ENCODE results near the gene PTGDS.

Gene PTGDS

DNA sequence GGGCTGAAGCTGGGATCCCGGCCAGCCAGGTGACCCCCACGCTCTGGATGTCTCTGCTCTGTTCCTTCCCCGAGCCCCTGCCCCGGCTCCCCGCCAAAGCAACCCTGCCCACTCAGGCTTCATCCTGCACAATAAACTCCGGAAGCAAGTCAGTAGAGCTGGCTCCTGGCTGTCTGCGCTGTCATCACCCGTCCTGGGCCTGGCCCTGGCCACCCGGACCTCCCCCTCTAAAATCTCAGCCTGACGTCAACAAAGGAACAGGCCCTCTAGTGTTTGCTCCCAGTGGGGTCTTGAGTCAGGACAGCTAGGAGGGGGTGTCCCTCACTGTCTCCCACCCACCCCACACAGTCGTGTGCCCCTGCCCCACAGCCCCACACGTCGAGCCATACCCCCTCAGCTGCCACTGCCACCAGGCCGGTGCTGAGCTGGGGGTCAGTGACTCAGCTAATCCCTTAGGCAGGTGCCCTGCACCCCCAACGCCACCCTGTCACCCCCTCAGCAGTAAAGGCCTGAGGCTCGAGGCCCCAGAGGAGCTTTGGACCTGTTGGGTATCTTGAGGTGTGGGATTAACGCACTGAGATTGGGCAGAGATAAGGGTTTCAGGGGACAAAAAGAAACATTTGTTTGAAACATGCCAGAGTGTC lies 4.4 kb downstream of the PTGDS start:
- ChIA-PET POLR2A (no interaction called here), CTCF (interaction anchor here (0.9 to 1.2 kb wide), 3 partner anchors 10 to 53 kb away, joined by 3 to 7 read pairs (median 3); partner anchors contain the start of gene PAXX)
- no peak for DNase-seq (ENCODE audit: extremely low spot score)
- TF ChIP-seq, protein P1, sequence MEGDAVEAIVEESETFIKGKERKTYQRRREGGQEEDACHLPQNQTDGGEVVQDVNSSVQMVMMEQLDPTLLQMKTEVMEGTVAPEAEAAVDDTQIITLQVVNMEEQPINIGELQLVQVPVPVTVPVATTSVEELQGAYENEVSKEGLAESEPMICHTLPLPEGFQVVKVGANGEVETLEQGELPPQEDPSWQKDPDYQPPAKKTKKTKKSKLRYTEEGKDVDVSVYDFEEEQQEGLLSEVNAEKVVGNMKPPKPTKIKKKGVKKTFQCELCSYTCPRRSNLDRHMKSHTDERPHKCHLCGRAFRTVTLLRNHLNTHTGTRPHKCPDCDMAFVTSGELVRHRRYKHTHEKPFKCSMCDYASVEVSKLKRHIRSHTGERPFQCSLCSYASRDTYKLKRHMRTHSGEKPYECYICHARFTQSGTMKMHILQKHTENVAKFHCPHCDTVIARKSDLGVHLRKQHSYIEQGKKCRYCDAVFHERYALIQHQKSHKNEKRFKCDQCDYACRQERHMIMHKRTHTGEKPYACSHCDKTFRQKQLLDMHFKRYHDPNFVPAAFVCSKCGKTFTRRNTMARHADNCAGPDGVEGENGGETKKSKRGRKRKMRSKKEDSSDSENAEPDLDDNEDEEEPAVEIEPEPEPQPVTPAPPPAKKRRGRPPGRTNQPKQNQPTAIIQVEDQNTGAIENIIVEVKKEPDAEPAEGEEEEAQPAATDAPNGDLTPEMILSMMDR (IDR thresholded peaks at IDR 0.05; ENCODE audit: control extremely low read depth, extremely low read depth, low read depth, missing control alignments) = no peak

DNA sequence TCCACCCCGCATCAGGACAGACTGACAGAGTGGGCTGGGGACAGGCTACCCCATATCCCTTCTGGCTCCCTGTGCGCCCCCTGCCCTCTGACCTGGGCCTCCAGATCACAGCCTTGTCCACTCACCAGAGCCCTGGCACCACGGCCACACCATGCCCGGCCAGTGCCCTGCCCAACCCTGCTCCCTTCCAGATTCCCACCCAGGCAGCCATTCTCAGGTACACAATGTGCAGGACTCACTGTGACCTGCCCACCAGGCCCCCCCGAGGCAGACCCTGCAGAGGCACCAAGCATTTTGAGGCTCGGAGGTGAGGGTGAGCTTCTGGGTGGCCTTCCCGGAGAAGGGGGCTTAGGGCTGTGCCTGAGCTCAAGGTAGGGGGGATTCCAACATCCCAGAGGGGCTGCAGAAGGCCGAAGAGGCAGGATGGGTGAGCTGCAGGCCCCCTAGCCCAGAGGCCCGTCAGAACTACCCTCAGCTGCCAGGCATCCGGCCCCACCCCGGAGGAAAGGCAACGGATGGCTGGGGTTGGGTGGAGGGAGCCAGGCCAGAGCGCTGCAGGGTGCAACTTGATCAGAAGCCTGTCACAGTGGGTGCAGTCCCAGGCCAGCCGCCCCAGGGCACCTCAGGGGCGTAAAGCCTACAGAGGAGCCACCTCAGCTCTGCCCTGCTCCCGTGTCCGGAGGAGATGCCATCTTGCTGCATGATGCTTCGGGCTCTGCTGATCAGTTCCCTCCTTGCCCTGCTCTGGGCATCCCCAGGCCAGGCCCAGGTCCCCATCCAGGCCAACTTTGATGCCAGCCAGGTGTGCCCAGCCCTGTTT lies 5.1 kb downstream of the PTGDS start, which contains the start of gene LCNL1:
LCNL1 (plus strand) TSS at position 762 of the 820 bp plus-strand sequence. CDS start 594 bp downstream, outside the sequence.
- TF ChIP-seq, protein P1 (IDR thresholded peaks at IDR 0.05; ENCODE audit: control extremely low read depth, extremely low read depth, low read depth, missing control alignments) = no peak
- no peak for DNase-seq (ENCODE audit: extremely low spot score)
- ChIA-PET POLR2A (no interaction called here), CTCF (interaction anchor here (0.9 to 1.2 kb wide), 3 partner anchors 9 to 52 kb away, joined by 3 to 7 read pairs (median 3); partner anchors contain the start of gene PAXX)

DNA sequence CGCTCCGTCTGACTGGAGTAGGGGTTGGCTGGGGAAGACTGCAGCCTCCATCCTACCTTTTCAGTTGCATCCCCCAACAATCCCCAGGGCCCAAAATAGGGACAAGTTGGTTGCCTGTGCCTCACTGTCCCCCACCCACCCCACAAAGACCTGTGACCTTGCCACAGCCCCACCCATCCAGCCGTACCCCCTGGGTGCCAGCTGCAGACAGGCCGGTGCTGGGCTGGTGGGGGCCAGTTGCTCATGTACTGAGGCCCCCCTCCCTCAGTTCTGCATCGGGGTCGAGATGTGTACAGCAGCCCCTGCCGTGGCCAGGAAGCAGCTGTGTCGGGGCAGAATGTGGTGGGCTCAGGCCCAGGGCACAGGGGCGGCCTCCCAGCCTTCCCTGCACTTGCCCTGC lies 5.9 kb downstream of the PTGDS start:
- DNase-seq (ENCODE audit: extremely low spot score) = no peak
- TF ChIP-seq, protein P1 (IDR thresholded peaks at IDR 0.05; ENCODE audit: control extremely low read depth, extremely low read depth, low read depth, missing control alignments) = no peak
- ChIA-PET CTCF (no interaction called here), POLR2A (no interaction called here)

DNA sequence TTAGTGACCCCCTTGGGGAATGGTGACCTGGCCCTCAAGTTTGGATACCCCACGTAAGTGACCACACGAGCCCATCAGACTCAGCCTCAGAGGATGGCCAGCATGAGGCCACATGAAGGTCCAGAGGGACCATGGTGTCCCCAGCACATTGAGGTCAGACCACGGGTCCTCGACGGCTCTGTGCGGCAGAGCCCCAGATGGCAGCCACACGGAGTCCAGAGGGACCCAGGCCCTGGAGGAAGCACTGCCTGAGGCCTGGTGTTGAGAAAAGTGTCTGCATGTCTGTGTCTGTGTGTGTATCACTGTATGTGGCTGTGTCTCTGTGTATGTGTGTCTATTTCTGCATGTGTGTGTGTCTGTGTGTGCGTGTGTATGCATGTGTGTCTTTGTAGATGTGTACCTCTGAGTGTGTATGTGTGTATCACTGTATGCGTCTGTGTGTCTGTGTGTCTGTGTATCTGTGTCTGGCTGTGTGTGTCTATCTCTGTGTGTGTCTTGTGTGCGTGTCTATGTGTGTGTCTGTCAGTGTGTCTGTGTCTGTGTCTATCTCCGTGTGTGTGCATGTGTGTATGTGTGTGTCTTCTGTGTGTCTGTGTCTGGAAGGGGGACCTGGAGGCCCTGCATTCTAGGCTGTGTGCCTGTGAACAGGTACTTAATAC lies 6.5 kb downstream of the PTGDS start:
- no peak for DNase-seq (ENCODE audit: extremely low spot score)
- POLR2A ChIA-PET = no interaction called here
- CTCF ChIA-PET = no interaction called here
- TF ChIP-seq, protein P1 (IDR thresholded peaks at IDR 0.05; ENCODE audit: control extremely low read depth, extremely low read depth, low read depth, missing control alignments) = no peak

DNA sequence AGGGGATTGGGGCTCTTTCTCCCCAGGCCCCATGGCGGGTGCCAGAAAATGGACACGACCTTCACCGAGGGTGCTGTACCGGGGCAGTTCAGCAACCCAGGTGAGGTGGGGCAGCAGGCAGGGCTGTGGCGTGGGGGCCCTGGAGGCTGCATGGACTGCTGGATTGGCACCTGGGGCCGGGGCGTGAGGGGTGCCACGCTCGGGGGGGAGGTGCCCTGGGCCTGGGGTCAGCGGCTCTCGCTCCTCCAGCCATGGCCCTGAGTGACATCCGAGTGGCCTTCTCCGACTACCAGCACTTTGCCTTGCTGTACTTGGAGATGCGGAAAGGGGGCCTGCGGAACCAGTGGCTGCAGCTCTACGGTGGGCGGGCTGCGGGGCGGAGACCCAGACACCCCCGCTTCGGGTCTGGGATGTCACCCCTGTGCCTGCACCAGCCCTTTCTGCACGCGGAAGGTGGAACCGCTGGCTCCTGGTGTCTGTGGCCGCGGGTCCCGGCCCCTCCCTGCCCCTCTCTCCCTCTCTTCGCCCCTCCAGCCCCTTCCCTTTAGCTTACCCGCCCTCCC lies 7.2 kb downstream of the PTGDS start:
- TF ChIP-seq, protein P1 (IDR thresholded peaks at IDR 0.05; ENCODE audit: control extremely low read depth, extremely low read depth, low read depth, missing control alignments) = no peak
- ChIA-PET CTCF (no interaction called here), POLR2A (no interaction called here)
- no peak for DNase-seq (ENCODE audit: extremely low spot score)

DNA sequence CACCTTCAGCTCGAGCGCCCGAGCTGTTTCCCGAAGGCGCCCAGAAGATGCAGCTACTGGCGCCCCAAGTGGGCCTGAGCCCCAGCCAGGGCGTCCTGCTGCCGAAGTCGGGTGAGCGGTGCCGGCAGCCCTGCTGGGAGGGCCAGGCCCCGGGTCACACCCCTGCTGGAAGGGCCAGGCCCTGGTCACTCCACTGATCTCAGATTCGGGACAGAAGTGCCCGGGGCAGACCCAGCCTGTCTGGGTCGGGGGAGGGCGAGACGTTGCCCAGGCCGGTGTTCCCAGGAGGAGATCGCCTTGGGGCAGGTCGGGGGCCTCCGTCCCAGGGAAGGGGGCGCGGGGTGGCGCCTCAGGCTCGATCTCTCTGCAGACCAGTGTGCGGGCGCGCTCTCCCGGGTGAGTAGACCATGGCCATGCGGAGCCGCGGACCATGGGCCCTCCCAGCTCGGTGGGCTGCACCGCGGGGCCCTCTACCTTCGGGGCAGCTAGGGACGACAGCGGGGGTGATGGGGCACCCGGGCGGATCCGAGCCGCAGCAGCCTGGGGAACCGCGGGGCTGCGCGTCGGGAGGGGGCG lies 7.8 kb downstream of the PTGDS start:
- DNase-seq (ENCODE audit: extremely low spot score) = no peak
- ChIA-PET CTCF (no interaction called here), POLR2A (no interaction called here)
- TF ChIP-seq, protein P1 (IDR thresholded peaks at IDR 0.05; ENCODE audit: control extremely low read depth, extremely low read depth, low read depth, missing control alignments) = no peak

Data from GM10248 (cell line).